Measurements from ENCODE around the gene MMP25. TPM values are rescaled to one million over a fixed set of nuclear protein-coding genes. Genes with fewer than 3 reads are reported as not detected.

The MMP25 gene
- total RNA-seq, 3 donors from 2014 or later (not counting 1 experiment from before 2014, with no cell fraction given) = 2.0 to 62.2 (median 5.6) TPM

DNA sequence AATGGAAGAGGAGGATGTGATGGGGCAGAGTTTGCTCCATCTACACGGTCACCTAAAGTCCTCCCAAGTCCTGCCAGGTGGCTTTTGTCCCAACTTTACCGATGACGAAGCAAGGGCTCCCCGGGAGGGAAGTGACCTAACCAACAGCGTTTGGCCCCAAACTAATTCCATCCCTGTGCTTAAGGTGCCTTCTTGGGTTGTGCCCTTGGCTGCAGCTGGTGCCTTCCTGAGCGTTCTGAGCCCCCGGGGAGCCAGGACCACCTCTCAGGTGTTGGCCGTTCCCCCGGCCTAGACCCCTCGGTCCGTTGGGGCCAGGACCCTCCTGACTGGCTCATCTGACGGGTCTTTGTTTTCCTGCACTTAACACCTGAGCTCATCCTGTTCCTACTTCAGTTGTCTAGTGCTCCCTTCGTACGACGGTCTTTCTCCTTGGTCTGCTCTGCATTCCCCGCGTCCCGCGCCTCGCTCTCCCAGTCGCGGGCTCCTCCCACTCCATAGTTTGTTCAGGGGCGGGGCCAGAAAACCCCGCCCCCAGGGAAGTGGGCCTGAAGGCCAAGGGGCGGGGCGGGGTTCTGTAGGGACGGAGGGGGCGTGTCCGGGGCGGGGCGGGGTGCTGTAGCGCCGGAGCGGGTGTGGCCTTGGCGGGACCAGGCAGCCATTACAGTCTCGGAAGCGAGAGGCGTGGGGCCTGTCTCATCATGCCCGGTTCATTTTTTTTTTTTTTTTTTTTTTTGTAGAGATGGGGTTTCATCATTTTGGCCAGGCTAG is 53.6 kb downstream of the MMP25 start:
- Mint-ChIP-seq H3K9me3 (no peaks in the 10 kb centered on the region), H3K4me3 (peak overlapping the region; percentile 82), H3K27ac (peak overlapping the region; percentile 72 to 89), H3K36me3 (no peaks in the 10 kb centered on the region), H3K4me1 (peaks cover 21 to 41% of the 10 kb centered on the region in 2 donors), H3K27me3 (ENCODE audit: low read depth in 2 of 2) (no peaks in the 10 kb centered on the region)
- no peaks in the 10 kb centered on the region for H3K9me3 ChIP-seq (ENCODE audit: control insufficient read depth, insufficient read depth, low read length)
- no peaks in the 10 kb centered on the region for H3K27me3 ChIP-seq (ENCODE audit: control insufficient read depth, insufficient read depth, low read length)
- peak overlapping the region; percentile 21 for H3K4me3 ChIP-seq (ENCODE audit: low read length)
- H3K36me3 ChIP-seq (ENCODE audit: control insufficient read depth, insufficient read depth, low read length) = no peaks in the 10 kb centered on the region
- DNase-seq = peak; percentile 71 to 94
- peaks cover 47% of the 10 kb centered on the region for H3K4me1 ChIP-seq (ENCODE audit: control insufficient read depth, insufficient read depth, low read length)
- no peak overlapping the region for H3K27ac ChIP-seq (ENCODE audit: low read length)
- 9% methylated on average over 39 of the region's 39 CpGs for WGBS (ENCODE audit: insufficient coverage)
- peak; percentile 81 to 92 (median 85) for ATAC-seq
- TF ChIP-seq, protein P1, sequence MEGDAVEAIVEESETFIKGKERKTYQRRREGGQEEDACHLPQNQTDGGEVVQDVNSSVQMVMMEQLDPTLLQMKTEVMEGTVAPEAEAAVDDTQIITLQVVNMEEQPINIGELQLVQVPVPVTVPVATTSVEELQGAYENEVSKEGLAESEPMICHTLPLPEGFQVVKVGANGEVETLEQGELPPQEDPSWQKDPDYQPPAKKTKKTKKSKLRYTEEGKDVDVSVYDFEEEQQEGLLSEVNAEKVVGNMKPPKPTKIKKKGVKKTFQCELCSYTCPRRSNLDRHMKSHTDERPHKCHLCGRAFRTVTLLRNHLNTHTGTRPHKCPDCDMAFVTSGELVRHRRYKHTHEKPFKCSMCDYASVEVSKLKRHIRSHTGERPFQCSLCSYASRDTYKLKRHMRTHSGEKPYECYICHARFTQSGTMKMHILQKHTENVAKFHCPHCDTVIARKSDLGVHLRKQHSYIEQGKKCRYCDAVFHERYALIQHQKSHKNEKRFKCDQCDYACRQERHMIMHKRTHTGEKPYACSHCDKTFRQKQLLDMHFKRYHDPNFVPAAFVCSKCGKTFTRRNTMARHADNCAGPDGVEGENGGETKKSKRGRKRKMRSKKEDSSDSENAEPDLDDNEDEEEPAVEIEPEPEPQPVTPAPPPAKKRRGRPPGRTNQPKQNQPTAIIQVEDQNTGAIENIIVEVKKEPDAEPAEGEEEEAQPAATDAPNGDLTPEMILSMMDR (IDR thresholded peaks at IDR 0.05) = no peak
- intact Hi-C loops (cut with micrococcal nuclease) = loop anchor here (5.0 kb wide), 1 partner anchor 43 kb away; no protein-coding TSS in a partner anchor

DNA sequence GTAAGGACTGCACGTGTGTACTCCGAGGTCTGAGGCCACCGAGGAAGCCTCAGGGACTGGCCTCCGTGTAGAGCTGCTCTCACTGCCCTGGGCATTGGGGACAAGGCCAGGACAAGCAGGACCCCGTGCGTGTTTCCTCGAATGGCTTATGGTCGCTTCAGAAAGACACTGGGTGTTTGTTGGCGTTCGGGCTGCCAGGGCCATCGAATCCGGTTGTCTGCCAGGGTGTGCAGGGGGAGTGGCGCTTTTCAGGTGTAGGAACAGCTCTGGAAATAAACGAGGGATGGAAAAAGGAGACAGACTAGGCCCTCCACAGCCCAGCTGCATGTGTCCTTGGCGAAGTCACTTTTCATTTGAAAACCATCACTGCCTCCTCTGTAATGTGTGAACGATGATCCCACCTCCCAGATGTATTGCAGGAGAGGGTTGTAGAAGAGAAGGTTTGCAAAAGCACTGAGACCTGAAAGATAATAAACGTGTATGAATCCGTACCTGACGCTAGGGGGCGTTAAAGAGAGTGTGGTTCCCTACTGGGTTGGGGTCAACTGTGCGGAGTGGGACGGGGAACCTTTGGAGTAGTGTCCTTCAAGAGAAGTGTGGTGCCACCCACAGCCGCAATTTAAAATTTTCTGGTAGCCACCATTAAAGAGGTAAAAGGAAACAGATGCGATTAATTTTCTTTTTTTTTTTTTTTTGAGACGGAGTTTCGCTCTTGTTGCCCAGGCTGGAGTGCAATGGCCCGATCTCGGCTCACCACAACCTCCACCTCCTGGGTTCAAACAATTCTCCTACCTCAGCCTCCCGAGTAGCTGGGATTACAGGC is 54.9 kb downstream of the MMP25 start:
- TF ChIP-seq, protein P1 (IDR thresholded peaks at IDR 0.05) = peak; percentile 85
- peak overlapping the region; percentile 85 for H3K4me3 Mint-ChIP-seq
- peak overlapping the region; percentile 77 to 89 for H3K27ac Mint-ChIP-seq
- H3K27me3 Mint-ChIP-seq (ENCODE audit: low read depth in 2 of 2) = no peaks in the 10 kb centered on the region
- ATAC-seq = peak; percentile 23 to 43 (median 27)
- Histone ChIP-seq H3K4me3 (ENCODE audit: low read length) (no peak overlapping the region), H3K36me3 (ENCODE audit: control insufficient read depth, insufficient read depth, low read length) (no peaks in the 10 kb centered on the region), H3K27me3 (ENCODE audit: control insufficient read depth, insufficient read depth, low read length) (no peaks in the 10 kb centered on the region), H3K27ac (ENCODE audit: low read length) (no peak overlapping the region), H3K9me3 (ENCODE audit: control insufficient read depth, insufficient read depth, low read length) (no peaks in the 10 kb centered on the region), H3K4me1 (ENCODE audit: control insufficient read depth, insufficient read depth, low read length) (peaks cover 47% of the 10 kb centered on the region)
- WGBS (ENCODE audit: insufficient coverage) = 66% methylated on average over 21 of the region's 29 CpGs
- no peaks in the 10 kb centered on the region for H3K9me3 Mint-ChIP-seq
- intact Hi-C loops (cut with micrococcal nuclease) = no loop called here
- peak in 1 of 2 donors; percentile 86 for DNase-seq
- H3K36me3 Mint-ChIP-seq = no peaks in the 10 kb centered on the region
- peaks cover 30 to 39% of the 10 kb centered on the region in 2 donors for H3K4me1 Mint-ChIP-seq

DNA sequence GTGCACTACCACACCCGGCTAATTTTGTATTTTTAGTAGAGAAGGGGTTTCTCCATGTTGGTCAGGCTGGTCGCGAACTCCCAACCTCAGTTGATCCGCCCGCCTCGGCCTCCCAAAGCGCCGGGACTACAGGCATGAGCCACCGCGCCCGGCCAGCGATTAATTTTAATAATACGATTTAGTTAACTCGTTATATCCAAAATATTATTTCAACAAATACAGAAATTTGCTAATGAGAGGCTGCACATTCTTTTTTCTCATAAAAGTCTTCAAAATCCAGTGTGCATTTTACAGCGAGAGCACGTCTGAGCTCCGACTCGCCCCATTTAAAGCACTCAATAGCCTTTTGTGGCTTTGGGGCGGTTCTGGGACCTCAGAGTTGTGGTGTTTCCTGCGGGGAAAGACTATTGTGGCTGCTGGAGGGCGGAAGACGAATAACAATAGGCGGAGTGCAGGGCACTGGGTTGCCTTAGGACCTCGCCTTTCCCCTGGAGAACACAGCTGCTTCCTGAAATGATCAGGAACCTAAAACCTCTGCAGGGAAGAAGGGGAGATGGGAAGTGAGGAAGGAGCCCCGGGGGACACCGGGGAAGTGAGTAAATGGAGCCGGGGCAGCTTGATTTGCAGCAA is 55.6 kb downstream of the MMP25 start:
- H3K4me1 Mint-ChIP-seq = peaks cover 30 to 42% of the 10 kb centered on the region in 2 donors
- H3K4me1 ChIP-seq (ENCODE audit: control insufficient read depth, insufficient read depth, low read length) = peaks cover 49% of the 10 kb centered on the region
- 45% methylated on average over 27 of the region's 27 CpGs for WGBS (ENCODE audit: insufficient coverage)

More for the DNA sequence above, 55.6 kb downstream of the MMP25 start:
- DNase-seq = peak in 1 of 2 donors; percentile 64
- no peaks in the 10 kb centered on the region for H3K36me3 ChIP-seq (ENCODE audit: control insufficient read depth, insufficient read depth, low read length)
- intact Hi-C loops (cut with micrococcal nuclease) = no loop called here
- no peak for ATAC-seq
- Mint-ChIP-seq H3K4me3 (peak overlapping the region; percentile 85), H3K27me3 (ENCODE audit: low read depth in 2 of 2) (no peaks in the 10 kb centered on the region), H3K36me3 (no peaks in the 10 kb centered on the region), H3K27ac (peak overlapping the region; percentile 77 to 89), H3K9me3 (no peaks in the 10 kb centered on the region)
- no peak overlapping the region for H3K27ac ChIP-seq (ENCODE audit: low read length)
- TF ChIP-seq, protein P1 (IDR thresholded peaks at IDR 0.05) = no peak
- no peak overlapping the region for H3K4me3 ChIP-seq (ENCODE audit: low read length)
- H3K9me3 ChIP-seq (ENCODE audit: control insufficient read depth, insufficient read depth, low read length) = no peaks in the 10 kb centered on the region
- H3K27me3 ChIP-seq (ENCODE audit: control insufficient read depth, insufficient read depth, low read length) = no peaks in the 10 kb centered on the region

All from natural killer cell (primary cell).